Stimulated activated CD8-positive, alpha-beta memory T cell treated with anti-CD3 and anti-CD28 coated beads, Interleukin-12 subunit alpha, Interleukin-12 subunit beta, amount 100 ng/mL, for 24 hours (primary cell): ENCODE measurements around the gene KRT20.

Source experiments
- DNase-seq: peaks from one replicate; pipeline ENCODE4 v3.0.0-alpha.2; 2020; ENCODE audit errors: extremely low read depth

Gene KRT20

GRCh38 chr17:40850293-40850972 is 34.6 kb downstream of the KRT20 start:
- no peak for DNase-seq

- no peak for DNase-seq
Measured at GRCh38 chr17:40849723-40850122, 35.3 kb downstream of the KRT20 start.

- DNase-seq, result no peak
Measured at GRCh38 chr17:40848583-40849235, 36.3 kb downstream of the KRT20 start.

- no peak for DNase-seq
Measured at GRCh38 chr17:40846515-40847144, 38.4 kb downstream of the KRT20 start.

GRCh38 chr17:40844671-40845107 is 40.4 kb downstream of the KRT20 start:
- no peak for DNase-seq

- no peak for DNase-seq
Measured at GRCh38 chr17:40843242-40843641, 41.8 kb downstream of the KRT20 start.

- DNase-seq, result no peak
Measured at GRCh38 chr17:40841246-40841645, 43.8 kb downstream of the KRT20 start.

GRCh38 chr17:40839194-40839593 is 45.8 kb downstream of the KRT20 start:
- no peak for DNase-seq

- no peak for DNase-seq
Measured at GRCh38 chr17:40836020-40836419, 49.0 kb downstream of the KRT20 start.

GRCh38 chr17:40833882-40834281 is 51.2 kb downstream of the KRT20 start:
- DNase-seq, result no peak

GRCh38 chr17:40832840-40833239 is 52.2 kb downstream of the KRT20 start:
- no peak for DNase-seq

GRCh38 chr17:40830085-40830776 is 54.8 kb downstream of the KRT20 start:
- DNase-seq, result no peak

- DNase-seq, result no peak
Measured at GRCh38 chr17:40828454-40829044, 56.5 kb downstream of the KRT20 start.

- DNase-seq, result no peak
Measured at GRCh38 chr17:40827746-40828453, 57.1 kb downstream of the KRT20 start.
